ENCODE data around the gene BANF1. TPM values are rescaled to one million over a fixed set of nuclear protein-coding genes. Genes with fewer than 3 reads are reported as not detected.

Gene BANF1
- total and polyA plus RNA-seq, 2 donors (not counting 1 experiment from before 2014, with no cell fraction given) = 74.3 to 99.3 TPM

- Histone ChIP-seq H3K9me3 (ENCODE audit: control extremely low read depth in 1 of 3, control insufficient read depth in 2 of 3, insufficient read depth in 1 of 3, low read length in 2 of 3) (no peaks in the 10 kb centered on the region), H2AFZ (ENCODE audit: insufficient read depth, low read depth, low read length, poor library complexity, severe bottlenecking) (no peak overlapping the region), H3K27me3 (replicated peaks in 1 of 4; ENCODE audit: control extremely low read depth in 1 of 4, control insufficient read depth in 3 of 4, insufficient read depth in 4 of 4, low read length in 3 of 4) (no peaks in the 10 kb centered on the region), H3K4me1 (ENCODE audit: control insufficient read depth in 2 of 2, insufficient read depth in 2 of 2, low read length in 2 of 2) (peaks cover 17 to 22% of the 10 kb centered on the region in 2 donors), H3K36me3 (replicated peaks in 1 of 2; ENCODE audit: control extremely low read depth in 1 of 2, control insufficient read depth in 1 of 2, extremely low read depth in 1 of 2, insufficient read depth in 2 of 2, low read length in 1 of 2) (peaks cover 10 to 68% of the 10 kb centered on the region in 2 experiments), H3K4me3 (ENCODE audit: control extremely low read depth in 1 of 5, extremely low read depth in 1 of 5, insufficient read depth in 1 of 5, low read depth in 2 of 5, low read length in 4 of 5) (no peak overlapping the region), H3K9ac (ENCODE audit: low read length) (no peak overlapping the region), H3K4me2 (replicated peaks; ENCODE audit: low read depth, low read length, poor library complexity, severe bottlenecking) (no peak overlapping the region), H3K27ac (ENCODE audit: low read length in 2 of 2) (no peak overlapping the region), H3K79me2 (ENCODE audit: control insufficient read depth, insufficient read depth, low read length) (peaks cover 58% of the 10 kb centered on the region), H4K20me1 (ENCODE audit: control insufficient read depth, insufficient read depth, low read length, poor library complexity, severe bottlenecking) (peaks cover 61% of the 10 kb centered on the region)
- no peak for TF ChIP-seq EZH2 (IDR thresholded peaks at IDR 0.05; ENCODE audit: borderline replicate concordance, insufficient read depth, low read depth, low read length, poor library complexity, severe bottlenecking)
- TF ChIP-seq CTCF (IDR thresholded peaks at IDR 0.05) = no peak
- no peak for DNase-seq
- Mint-ChIP-seq H3K4me1 (peaks cover 29% of the 10 kb centered on the region), H3K27me3 (no peaks in the 10 kb centered on the region), H3K9me3 (ENCODE audit: insufficient read depth) (no peaks in the 10 kb centered on the region), H3K27ac (no peak overlapping the region), H3K4me3 (no peak overlapping the region)
- POLR2A ChIA-PET = no interaction called here
- CTCF ChIA-PET = no interaction called here
- no peak for ATAC-seq (ENCODE audit: low read depth)
- 98% methylated on average over 36 of the region's 36 CpGs for WGBS (ENCODE audit: insufficient coverage)
- intact Hi-C loops (cut with micrococcal nuclease) = no loop called here
These were observed 36.1 kb upstream of the BANF1 start for GRCh38 chr11:65965986-65966762.

GRCh38 chr11:65967329-65967934 lies 34.9 kb upstream of the BANF1 start:
- POLR2A ChIA-PET = interaction anchor here (0.7 kb wide), 3 partner anchors 13 to 116 kb away, joined by 6 to 8 read pairs (median 7); no protein-coding TSS in a partner anchor
- 98% methylated on average over 30 of the region's 30 CpGs for WGBS (ENCODE audit: insufficient coverage)
- H3K27me3 Mint-ChIP-seq = no peaks in the 10 kb centered on the region

More at GRCh38 chr11:65967329-65967934, 34.9 kb upstream of the BANF1 start:
- no peak overlapping the region for H3K9ac ChIP-seq (ENCODE audit: low read length)
- Mint-ChIP-seq H3K4me3 (no peak overlapping the region), H3K27ac (no peak overlapping the region), H3K9me3 (ENCODE audit: insufficient read depth) (no peaks in the 10 kb centered on the region), H3K4me1 (peaks cover 20% of the 10 kb centered on the region)
- CTCF ChIA-PET = interaction anchor here (0.6 to 1.6 kb wide), 2 partner anchors 83 to 89 kb away, joined by 4 to 6 read pairs; no protein-coding TSS in a partner anchor
- no peak overlapping the region for H3K4me2 ChIP-seq (replicated peaks; ENCODE audit: low read depth, low read length, poor library complexity, severe bottlenecking)
- DNase-seq = no peak
- H2AFZ ChIP-seq (ENCODE audit: insufficient read depth, low read depth, low read length, poor library complexity, severe bottlenecking) = no peak overlapping the region
- no peak for ATAC-seq (ENCODE audit: low read depth)
- no peak overlapping the region for H3K27ac ChIP-seq (ENCODE audit: low read length in 2 of 2)
- peaks cover 10 to 74% of the 10 kb centered on the region in 2 experiments for H3K36me3 ChIP-seq (replicated peaks in 1 of 2; ENCODE audit: control extremely low read depth in 1 of 2, control insufficient read depth in 1 of 2, extremely low read depth in 1 of 2, insufficient read depth in 2 of 2, low read length in 1 of 2)
- H3K79me2 ChIP-seq (ENCODE audit: control insufficient read depth, insufficient read depth, low read length) = peaks cover 48% of the 10 kb centered on the region
- TF ChIP-seq EZH2 (IDR thresholded peaks at IDR 0.05; ENCODE audit: borderline replicate concordance, insufficient read depth, low read depth, low read length, poor library complexity, severe bottlenecking) (no peak), CTCF (IDR thresholded peaks at IDR 0.05) (no peak)
- H3K27me3 ChIP-seq (replicated peaks in 1 of 4; ENCODE audit: control extremely low read depth in 1 of 4, control insufficient read depth in 3 of 4, insufficient read depth in 4 of 4, low read length in 3 of 4) = no peaks in the 10 kb centered on the region
- H3K4me1 ChIP-seq (ENCODE audit: control insufficient read depth in 2 of 2, insufficient read depth in 2 of 2, low read length in 2 of 2) = peaks cover 15 to 17% of the 10 kb centered on the region in 2 donors
- no peaks in the 10 kb centered on the region for H3K9me3 ChIP-seq (ENCODE audit: control extremely low read depth in 1 of 3, control insufficient read depth in 2 of 3, insufficient read depth in 1 of 3, low read length in 2 of 3)
- H3K4me3 ChIP-seq (ENCODE audit: control extremely low read depth in 1 of 5, extremely low read depth in 1 of 5, insufficient read depth in 1 of 5, low read depth in 2 of 5, low read length in 4 of 5) = no peak overlapping the region
- intact Hi-C loops (cut with micrococcal nuclease) = no loop called here
- H4K20me1 ChIP-seq (ENCODE audit: control insufficient read depth, insufficient read depth, low read length, poor library complexity, severe bottlenecking) = peaks cover 59% of the 10 kb centered on the region
